Suprapubic skin (tissue), 3 donors: Measurements from ENCODE around the gene CELSR2.

Experiments
- EP300 ChIP-seq: sonication (generic); formaldehyde crosslinking; IDR thresholded peaks from one replicate; pipeline ENCODE4 v1.6.1; 2017; ENCODE audit warnings: antibody characterized with exemption
- TF ChIP-seq, protein P1 (sequence below), 2 donors: fragments of 200-600 bp in 1 of 2; fragments of 450-650 bp in 1 of 2; sonication (generic) in 1 of 2; IDR thresholded peaks; one replicate each; pipeline ENCODE4 v1.5.1; 2016 to 2019; ENCODE audit warnings: antibody characterized with exemption in 2 of 2, mild to moderate bottlenecking in 1 of 2, moderate library complexity in 1 of 2

DNA sequence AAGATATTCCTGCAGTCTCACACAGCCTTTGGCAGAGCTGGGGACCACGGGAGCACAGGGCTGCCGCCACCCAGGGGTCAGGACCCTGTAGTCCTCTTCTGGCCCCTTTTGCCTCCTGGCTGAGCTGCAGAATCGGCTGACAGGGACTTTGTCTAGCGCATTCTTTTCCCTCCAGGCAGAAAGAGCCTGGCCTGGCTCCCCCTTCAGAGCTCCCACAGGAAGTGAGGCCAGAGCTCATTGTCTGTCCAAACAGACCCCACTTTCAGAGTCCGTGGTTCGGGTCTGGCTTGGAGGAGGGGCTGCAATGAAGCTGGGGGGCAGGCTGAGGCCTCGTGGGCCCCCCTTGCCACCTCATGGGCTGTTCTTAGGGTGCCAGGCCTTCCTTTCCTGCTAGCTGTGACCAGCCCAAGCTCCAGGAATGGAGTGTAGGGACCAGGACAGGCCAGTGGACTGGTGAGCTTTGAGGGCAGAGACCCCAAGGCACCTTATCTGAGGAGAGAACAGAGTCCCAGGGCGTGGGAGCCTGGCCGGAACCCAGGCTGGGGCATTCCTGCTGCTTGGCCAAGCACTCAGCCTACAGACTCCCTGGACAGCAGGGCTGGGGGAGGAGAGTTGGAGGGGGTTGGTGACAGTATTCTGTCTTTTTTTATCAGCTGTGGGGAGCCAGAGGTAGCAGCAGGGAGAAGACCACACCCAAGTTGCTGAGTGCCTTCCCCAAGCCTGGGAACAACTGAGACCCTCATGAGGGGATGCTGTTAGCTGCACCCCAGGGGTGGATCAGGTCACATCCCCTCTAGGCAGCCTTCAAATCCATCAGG is 4.7 kb downstream of the CELSR2 start:
- TF ChIP-seq, protein P1, sequence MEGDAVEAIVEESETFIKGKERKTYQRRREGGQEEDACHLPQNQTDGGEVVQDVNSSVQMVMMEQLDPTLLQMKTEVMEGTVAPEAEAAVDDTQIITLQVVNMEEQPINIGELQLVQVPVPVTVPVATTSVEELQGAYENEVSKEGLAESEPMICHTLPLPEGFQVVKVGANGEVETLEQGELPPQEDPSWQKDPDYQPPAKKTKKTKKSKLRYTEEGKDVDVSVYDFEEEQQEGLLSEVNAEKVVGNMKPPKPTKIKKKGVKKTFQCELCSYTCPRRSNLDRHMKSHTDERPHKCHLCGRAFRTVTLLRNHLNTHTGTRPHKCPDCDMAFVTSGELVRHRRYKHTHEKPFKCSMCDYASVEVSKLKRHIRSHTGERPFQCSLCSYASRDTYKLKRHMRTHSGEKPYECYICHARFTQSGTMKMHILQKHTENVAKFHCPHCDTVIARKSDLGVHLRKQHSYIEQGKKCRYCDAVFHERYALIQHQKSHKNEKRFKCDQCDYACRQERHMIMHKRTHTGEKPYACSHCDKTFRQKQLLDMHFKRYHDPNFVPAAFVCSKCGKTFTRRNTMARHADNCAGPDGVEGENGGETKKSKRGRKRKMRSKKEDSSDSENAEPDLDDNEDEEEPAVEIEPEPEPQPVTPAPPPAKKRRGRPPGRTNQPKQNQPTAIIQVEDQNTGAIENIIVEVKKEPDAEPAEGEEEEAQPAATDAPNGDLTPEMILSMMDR (IDR thresholded peaks at IDR 0.05) = no peak
- no peak for TF ChIP-seq EP300
